Amygdala (tissue), 56 donors: Measurements from ENCODE around the gene NAV2.

ENCODE experiments used
- DNase-seq, 56 donors: peaks; one replicate each; lab custom pipeline; 2025; lab: John Stamatoyannopoulos, UW

NAV2 gene

DNA sequence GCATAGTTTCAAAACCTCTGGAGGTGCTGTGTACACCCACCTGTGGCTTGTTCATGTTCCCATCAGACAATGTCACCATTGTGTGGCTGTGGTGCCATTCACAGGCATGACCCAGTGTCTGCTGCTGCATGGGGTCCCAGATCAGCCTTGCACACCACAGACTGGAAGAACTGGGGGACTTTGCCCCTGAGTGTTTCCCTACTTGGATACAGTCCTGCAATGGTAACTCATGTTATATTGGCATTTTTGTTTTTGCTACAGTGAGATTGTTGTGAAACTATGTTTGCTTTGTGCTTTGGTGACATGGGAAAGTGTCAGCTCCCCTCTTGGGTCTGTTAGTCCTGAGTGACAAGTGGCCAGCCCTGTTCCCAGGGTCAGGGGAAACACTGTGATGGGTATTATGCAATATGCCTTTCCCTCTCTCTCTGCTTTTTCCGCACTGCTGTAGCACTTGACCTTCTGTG, 108.8 kb downstream of the NAV2 start:
- DNase-seq, result no peak

DNA sequence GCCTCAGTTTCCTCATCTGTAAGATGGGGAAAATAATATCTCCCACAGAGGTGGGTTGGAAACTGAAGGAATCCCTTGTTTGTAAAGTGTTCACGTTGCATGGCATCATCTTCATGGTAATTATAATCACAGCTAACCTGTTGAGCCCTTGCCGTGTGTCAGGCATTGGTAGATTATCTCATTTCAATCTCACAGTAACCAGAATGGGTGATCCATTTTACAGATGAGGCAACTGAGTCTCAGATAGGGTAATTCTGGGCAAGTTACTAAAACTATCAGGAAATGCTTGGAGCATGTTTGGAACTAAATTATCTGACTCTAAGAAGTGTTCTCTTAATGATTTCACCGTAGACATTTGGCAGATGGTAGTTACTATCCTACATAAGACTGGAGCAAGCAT, 109.4 kb downstream of the NAV2 start:
- no peak for DNase-seq

DNA sequence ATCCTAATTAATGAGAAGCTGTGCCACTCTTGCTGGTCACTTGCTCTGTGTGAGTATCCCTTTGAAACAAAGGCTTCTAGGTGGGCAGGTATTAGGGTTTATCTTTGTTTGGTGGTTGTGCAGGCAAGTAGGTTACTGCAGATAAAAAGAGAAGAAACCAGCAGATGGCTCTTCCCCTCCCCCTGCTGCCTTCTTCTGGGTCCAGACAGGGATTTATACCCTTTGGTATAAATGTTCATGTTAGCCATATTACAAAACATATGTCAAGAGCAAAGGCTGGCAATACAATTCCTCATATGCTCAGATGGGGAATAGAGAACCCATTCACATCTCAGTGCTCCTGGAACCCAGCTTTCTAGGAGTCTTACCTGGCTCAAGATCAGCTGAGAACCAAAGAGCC, 109.9 kb downstream of the NAV2 start:
- DNase-seq, result no peak

DNA sequence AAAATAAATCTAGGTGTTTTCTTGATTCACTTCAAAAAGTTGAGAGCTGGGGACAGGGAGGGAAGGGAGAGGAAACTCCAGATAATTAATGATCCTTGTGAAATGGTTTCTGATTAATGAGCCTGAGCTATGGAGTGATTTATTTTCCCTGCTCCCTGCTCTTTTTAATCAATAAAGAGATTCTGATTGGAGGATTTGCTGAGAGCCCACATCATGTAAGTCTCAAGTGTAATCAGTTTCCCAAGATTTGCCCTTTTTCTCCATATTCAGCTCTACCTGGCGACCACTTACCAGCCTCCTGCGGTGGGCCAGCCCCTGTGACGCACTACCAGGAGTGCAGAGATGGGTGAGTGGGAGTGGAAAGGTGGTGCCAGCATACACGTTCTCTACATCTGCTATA, 114.0 kb downstream of the NAV2 start:
- no peak for DNase-seq

DNA sequence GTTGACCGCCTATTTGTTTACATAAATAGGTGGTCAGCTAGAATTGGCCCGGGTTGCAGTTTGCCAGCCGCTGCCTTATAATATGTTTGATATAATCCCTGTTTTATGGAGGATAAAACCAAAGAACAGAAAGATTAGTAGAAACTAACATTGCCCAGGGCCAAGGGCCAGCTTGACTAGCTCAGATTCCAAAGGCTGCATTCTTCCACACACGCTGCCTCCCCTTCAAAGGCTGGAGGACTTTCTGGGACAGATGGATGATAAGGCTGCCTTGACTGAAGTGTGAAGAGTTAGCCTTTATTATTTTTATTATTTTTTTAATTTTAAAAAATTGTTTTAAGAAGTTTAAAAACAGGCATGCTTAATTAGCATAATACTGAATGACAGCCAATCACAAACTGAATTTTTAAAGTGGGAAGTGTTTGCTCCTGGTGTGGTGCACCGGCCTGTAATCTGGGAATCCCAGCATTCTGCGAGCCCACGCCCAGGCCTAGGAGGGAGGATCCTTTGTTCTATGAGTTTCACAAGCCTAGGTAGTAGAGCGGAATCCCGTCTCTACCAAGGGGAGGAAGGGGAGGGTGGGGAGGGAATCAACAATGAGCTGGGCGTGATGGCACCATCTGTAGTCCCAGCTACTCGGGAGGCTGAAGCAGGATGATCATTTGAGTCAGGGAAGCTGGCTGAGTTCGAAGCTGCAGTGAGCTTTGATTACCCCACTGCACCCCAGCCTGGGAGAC, 114.9 kb downstream of the NAV2 start:
- DNase-seq, result no peak

DNA sequence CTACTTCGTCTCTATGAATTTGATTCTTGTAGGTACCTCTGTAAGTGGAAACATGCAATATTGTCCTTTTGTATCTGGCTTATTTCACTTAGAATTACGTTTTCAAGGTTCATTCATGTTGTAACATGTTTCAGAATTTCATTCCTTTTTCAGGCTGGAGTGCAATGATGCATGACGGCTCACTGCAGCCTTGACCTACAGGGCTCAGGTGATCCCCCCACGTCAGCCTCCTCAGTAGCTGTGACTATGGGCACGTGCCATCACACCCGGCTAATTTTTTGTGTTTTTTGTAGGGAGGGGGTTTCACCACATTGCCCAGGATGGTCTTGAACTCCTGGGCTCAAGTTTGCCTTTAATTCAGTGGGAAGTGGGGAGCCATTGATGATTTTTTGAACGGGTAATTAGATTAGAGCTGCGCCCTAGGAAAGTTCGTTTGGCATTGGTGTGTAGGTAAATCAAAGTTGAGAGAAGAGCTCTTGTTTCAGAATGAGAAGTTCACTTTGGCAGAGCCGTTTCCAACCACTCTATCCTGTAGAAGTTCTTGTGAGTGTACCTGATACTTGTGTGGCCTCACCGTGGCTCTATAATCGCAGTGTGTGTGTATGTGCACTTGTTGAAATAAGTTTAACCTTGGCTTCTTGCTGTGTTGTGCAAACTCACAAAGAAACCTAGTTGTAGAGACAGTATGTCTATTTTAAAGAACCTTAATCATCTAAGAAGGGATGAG, 115.9 kb downstream of the NAV2 start:
- no peak for DNase-seq

DNA sequence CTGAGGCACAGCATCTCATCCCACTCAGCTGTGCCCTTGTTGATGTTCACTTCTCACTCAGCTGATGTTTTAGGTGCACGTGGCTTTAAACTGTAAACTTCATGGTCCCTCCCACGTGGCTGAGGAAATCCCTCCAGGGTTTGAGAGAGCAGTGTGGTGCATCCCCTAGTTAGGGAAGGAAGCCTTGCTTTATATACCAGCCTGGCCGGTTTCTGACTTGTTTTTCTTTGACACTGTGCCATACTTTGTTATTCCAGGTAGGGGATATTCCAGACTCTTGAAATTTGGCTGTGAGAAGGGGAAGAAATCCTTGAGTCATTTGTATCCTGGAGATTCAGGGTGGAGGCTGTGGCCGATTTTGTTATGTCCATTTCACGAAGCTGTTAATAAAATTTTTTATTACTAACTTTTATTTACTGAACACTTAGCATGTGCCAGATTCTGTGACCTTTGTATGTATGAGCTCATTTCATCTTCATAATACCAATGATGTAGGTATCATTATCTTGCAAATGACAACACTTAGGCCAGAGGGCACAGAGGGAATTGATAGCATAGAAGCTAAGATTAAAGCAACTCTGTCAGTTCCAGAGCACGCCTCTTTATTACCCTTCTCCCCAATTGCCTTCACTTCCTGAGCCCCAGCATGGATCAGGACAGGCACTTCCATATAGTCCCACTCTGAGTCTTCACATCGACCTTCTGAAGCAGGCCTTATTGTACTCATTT, 116.6 kb downstream of the NAV2 start:
- DNase-seq, result no peak

DNA sequence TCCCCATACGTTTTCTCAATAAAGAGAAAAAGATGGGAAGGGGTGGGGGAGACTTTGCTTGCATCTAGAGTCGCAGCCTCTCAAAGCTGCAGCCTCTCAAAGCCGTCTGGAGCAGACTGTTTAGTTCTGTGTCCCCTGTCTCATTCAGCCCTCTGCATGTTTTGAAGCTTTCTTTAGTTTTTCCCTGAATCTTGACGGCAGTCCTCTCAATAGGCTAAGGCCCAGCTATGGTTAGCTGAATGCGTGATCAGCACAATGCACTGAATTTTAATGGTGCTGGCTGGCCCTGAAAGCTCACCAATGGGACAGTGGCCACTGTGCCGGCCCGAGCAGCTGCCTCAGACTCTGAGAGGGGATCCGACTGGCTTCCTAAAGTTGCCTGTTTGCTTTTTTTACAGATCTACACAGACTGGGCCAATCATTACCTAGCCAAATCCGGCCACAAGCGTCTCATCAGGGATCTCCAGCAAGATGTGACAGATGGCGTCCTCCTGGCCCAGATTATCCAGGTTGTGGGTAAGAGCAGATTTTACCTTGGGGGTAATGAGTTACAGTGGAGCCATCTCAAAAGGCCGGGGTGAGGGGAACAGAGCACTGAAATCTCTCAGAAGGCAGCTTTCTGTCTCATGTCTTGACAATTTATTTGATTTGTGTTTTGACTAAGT, 119.6 kb downstream of the NAV2 start:
- DNase-seq, result peak in 34 of 56 donors; percentile 8 to 71 (median 38)

DNA sequence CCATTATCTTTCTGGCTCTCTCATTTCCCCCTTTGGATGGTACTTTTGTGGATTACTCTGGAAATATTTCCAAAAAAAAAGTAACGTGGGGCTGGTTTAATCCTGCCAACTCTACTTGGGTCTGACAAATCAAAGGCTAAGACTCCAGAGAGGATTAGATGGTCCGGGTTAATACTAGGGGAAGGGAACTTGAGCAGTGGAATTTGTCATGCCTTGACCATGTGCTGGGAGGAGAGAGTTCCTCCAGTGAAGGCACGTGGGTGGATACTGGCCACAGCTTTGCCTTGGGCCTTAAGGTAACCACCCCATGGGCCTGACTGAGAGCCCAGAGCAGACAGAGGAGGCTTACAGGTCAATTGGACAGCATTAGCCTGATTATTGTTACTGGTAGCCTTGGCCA, 120.3 kb downstream of the NAV2 start:
- DNase-seq, result no peak

DNA sequence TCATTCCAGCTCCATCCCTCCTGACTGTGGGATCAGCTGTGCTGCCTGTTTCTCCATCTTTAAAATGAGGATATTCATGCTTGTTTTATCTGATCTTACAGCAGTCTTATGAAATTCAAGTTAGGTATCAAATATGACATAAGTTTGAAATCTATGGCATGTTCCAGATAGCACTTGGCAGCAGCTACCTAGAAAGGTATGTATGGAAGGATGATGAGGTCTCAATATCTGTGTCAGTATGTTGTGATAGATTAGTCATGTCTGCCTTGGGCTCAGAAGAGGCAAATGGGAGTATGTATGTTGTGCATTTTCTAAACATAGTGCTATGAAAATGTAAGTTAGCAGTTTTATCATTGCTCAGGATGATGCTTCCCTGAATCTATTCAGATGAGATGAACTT, 122.1 kb downstream of the NAV2 start:
- DNase-seq, result no peak

DNA sequence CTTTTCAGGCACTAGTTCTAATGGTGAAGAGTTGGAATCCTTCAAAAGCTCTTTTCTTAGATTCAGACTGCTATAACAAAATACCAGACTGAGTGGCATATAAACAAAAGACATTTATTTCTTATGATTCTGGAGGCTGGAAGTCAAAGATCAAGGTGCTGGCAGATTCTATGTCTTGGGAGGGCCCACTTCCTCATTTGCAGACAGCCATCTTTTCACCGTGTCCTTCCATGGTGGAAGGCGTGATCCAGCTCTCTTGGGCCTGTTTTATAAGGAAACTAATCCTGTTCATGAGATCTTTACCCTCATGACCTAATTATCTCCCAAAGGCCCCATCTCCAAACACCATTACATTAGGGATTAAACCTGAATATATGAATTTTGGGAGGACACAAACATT, 124.0 kb downstream of the NAV2 start:
- DNase-seq, result no peak

DNA sequence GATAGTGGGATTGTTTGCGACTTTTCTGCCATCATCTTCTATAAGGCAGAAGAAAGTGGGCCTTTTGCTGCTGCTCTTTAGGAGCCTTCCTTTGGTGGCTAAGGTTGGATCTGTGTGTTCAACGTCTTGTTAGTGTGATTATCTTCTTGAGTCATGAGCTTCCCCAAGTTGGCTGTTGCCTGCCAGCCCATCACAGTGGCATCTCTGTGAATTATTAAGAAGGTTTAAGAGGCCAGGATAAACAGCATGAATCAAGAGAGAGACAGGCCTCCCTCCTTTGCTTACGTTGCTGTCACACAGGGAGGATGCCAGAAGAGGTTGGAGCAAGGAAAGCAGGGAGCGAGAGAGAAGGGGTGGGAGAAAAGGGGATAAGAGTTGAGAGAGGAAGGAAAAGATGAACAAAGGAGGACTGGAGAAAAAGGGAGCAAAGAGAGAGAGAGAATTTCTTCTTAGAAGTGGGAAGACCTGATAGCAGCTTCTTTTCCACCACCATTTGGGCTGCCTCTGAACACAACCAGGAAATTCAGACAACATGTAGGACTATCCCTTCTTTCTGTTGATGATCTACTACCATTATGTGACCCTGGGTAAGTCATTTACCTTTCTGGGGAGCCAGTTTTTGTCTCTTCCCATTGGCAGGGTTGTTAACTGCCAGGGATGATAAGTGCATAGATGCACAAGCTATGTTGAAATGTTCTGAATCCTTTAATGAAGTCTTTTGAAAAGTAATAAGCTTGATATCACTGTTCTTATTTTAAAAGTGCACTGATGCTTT, 126.5 kb downstream of the NAV2 start:
- DNase-seq, result no peak

DNA sequence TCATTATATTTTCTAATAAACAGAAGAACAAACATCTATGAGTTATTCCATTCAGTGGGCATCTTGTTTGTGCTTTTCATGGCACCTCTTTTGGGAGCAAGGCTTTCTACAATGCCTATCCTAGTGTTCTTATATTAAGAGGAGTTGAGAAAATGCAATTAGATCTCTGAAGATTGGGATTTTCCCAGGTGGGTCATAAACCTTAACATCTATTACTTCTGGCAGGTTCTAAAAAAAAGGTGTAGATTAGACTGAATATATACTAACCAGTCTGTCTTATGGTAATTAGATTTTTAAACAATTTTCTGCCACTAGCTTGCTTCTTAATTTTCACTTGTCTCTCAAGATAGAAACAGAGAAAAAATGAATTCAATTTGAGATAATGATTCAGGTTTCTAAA, 128.3 kb downstream of the NAV2 start:
- no peak for DNase-seq

DNA sequence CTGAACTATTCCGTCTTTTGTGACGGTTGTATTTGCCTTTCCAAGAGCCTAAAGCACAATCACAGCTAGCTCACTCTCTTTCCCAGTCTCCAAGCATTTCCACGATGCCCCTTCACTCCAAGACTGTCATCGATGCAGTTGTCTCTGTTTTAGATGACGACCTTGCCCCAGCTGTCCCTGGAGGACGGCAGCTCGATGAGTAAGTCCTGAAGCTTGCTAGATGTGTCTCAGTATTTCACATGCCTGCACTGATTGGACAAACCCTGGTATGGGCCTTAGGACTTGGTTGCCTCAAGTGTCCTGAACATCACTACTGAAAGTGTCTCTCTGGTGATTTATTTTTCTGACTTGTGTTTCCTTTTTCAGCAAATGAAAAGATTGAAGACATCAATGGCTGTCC, 129.9 kb downstream of the NAV2 start:
- no peak for DNase-seq

DNA sequence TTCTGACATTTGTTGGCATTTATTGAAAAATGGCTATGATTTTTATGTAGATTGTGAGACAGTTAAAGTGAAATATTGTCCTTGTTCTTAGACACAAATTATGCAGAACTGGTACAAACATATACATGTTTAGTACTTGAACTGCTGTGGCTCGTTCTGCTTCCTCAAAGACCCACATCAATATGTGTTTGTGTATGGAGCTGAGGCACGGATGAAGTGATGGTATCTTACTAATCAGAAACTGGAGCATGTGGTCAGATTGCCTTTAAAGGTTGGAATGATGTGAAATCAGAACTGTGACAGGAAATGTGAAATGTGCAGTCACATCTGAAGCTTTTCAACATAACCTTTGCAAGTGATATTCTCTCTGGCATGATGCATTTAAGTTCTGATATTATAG, 130.4 kb downstream of the NAV2 start:
- DNase-seq, result no peak

DNA sequence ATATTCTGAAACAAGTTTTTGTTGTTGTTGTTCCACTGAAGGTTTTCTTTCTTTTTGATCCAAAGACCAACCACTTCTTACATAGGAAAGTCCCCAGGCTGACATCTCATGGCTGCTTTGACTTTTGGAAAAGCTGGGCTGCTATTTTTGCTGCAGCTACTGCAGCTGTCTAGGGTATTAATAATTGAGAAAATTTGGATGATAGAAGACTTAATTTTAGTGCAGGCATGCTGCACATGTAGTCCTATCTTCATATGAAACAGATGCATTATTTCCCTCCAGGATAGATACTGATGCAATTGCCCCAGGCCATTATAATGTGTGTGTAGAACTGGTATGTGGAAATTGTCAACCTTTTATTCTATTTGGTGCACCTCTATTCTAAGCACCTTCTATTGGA, 131.4 kb downstream of the NAV2 start:
- no peak for DNase-seq

DNA sequence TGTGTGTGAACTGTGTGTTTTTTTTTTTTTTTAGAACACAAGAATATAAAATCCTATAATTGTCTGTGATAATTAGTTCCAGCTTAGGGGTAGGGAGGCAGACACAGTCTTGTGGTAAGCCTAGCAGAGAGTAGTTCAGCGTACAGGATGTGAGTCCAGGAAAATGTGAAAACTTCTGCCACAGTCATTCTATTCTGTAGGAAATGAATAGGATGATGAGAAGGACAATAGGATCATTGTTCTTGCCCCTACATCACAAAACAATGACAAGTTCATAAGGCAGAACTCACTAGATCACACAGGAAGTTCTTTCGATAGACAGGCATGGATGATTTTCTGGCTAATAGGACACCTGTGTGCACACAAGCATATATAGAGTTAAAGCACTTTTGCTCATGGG, 132.2 kb downstream of the NAV2 start:
- peak in 5 of 56 donors; percentile 15 to 83 (median 18) for DNase-seq

DNA sequence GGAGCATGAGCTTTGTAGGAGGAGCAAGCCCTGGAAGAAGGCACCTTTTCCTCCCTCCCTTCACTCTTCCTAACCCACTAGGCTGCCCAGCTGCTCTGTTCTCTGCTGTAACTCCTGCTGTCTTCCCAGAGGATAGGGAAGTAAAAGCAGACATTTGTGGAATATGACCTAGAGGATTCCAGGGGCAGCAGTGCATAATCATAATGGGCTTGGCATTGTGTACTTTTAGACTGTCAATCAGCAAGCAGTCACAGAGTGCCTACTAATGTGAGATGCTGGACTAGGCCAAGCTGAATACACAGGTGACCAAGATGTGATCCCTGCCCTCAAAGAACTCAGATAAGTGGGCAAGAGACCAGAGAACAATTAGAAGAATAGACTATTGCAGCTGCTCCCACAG, 133.0 kb downstream of the NAV2 start:
- no peak for DNase-seq

DNA sequence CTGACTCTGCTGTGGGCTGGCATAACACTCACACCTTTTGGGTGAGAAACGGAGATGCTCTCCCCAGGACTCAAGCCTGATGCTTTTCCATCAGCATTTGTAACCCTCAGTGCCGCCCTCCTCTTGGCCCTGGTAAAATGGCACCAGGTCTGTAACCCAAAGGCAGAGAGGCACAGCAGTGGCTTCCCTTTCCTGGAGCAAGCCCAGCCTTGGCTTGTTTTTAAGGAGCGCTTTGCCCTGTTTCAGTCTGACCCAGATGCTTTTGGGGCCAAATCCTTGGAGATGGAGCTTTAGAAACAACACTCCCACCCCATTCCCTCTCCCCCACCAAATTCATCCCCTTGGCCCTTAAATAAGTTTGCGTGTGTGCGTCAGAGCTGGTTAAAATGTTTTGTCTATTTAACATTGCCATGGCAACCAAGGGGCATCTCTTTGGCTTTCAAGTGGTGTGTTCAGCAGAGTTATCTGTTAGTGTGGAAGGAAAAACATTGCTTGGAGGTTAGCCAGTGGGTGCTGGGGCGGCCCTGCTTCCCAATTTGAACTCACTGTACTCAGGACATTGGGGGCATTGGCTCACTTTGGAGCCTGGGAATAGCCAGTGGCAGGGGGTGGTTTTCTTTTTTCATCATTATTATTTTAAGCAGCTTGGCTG, 134.1 kb downstream of the NAV2 start:
- DNase-seq, result peak in 21 of 56 donors; percentile 10 to 56 (median 37)

DNA sequence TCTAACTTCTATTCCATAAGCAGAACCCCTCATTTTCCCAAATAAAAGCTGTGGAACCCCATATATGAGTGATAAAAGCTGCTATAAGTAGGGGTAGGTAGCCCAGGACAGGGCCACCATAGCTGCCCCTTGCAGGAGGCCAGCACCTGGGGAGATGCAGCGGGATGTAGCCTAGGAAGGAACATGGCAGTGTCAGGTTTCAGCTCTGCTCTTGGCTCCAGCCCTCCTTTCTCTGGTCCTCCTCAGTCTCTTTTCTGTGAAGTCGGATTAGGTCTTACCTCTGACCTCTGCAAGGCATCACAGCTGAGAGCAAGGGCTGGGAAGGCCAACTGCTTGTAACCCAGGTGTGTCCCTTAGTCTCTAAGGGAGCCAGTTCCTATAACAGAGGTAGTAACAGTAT, 135.6 kb downstream of the NAV2 start:
- DNase-seq, result no peak
